GM19238 (cell line): Measurements from ENCODE around the gene RNASE1.
"Not testable (repeated sequence)": the region's sequence is repeated elsewhere in the genome, so short reads cannot be mapped to it uniquely, and the experiment has no call there.

Experiments
- DNase-seq: peaks from one replicate; pipeline ENCODE4 v3.0.0; 2011; ENCODE audit warnings: low spot score; ENCODE audit not compliant: insufficient read length

Gene RNASE1

DNA sequence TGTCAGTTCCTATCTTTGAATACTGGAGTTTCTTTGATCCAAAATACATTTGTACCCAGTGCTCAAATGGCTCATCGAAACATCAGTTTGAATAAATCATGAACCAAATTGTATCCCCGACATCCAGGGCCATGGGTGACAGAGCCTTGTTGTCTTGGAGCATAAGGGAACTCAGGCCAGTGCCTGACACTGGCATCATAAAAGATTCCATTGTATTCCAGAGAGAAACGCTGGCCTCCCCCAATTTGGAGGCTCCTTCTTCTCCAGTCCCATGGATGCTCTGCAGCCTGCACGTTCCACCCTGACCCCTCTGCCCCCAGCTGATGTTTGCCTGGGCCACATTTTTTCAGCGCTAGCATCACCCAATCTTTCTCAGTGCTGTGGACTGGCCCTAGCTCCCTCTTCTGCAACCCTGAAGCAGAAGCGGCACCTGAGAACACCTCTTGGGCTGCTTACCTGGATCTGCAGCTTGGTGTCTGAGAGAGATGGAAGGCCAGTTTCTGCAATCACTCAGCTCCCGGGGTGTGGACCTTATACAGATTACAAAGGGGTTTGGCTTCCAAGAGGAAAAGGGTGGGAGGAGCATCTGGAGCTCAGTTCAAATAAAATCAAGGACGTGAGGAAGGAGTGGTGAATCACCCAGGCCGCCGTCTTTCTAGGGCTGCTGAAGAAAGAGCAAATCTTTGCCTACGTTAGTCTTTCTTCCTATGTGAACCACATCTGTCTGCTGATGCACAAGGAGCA lies at the start of gene RNASE1:
Gene RNASE1, minus strand, starts transcription at position 504 of the 744 bp plus-strand sequence. CDS start 776 bp downstream, outside the sequence.
- DNase-seq = no peak

DNA sequence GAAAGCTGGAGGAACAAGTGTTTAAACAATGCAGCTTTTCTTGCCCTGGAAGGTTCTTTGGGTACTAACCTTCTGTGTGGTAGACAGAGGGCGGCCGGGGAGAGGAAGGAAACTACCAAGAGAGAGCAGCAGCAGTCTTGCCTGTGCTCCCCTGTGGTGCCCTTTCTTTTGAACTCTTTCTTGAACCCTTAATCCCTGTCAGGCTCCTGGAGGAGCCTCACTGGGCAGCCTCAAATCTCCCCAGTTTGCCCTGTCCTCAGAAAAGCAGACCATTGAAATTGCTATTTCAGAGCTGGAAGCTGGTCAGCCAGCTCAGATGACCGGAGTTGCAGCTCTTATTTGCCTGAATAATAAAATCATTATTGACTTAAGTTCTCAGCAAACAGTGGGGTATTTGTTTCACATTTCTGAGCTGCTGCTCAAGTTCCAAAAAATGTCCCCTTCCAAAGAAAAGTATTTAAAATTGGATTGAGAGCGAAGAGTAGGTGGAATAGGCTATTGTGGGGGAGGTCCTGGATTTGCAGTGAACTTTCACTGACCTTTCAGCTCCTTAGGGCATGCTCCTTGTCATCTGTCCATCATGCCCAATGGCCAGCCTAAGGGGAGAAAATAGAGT lies 46.4 kb upstream of the RNASE1 start:
- DNase-seq = no peak

GRCh38 chr14:20848316-20848954 lies 45.8 kb upstream of the RNASE1 start:
- no peak for DNase-seq

DNA sequence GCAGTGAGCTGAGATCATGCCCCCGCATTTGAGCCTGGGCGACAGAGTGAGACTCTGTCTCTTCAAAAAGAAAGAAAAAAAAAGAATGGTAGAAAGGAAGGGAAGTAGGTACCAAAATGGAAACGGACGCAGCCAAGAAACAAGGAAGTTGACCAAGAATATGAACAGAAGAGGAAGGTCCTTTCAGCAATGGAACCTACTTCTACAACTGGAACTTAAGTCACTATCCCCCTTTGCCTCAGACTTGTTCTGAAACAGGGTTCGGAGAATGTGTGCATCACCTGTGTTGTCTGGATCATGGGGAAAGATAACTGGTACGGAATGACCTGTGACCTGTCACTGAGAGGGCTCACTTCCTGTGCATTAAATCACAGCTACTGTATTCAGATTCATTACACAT lies 43.9 kb upstream of the RNASE1 start:
- DNase-seq = no peak

GRCh38 chr14:20841096-20841495 lies 38.5 kb upstream of the RNASE1 start:
- no peak for DNase-seq

DNA sequence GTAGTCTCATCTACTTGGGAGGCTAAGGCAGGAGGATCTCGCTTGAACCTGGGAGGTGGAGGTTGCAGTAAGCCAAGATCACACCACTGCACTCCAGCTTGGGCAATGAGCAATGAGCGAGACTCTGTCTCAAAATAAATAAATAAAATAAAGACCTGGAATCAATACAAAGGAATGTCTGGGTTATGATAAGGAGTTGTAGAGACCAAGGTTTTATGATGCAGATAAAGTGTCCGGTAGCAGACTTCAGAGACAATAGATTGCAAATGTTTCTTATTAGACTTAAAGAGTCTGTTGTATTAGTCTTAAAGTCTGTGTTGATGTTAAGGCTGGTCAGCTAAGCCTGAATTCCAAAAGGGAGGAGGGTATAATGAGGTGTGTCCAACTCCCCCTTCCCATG lies 35.2 kb upstream of the RNASE1 start:
- DNase-seq = no peak

DNA sequence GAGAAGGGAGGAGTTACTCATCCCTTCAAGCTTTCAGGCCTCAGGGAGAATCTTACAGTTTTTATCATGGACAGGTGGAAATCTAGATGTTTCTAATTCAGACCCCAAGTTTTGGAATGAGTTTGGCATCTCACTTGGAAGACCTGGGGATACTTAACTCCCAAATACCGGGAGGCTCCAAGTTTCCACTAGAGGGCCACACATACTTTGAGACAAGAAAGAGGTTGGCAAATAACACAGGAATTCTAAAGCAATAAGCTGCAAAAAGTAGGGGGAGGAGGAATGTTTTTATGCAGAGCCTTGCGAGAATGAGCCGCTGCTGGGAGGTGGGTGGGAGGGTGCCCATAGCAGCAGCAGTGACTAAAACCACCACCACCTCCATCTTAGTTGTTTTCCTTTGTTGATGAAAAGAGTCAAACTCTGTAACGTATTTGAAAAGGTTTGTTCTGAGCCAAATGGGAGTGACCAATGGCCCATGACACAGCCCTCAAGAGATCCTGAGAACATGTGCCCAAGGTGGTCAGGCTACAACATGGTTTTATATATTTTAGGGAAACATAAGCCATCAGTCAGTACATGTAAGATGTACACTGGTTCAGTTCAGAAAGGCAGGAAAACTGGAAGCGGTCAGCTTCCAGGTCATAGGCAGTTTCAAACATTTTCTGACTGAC lies 34.2 kb upstream of the RNASE1 start:
- DNase-seq = no peak

DNA sequence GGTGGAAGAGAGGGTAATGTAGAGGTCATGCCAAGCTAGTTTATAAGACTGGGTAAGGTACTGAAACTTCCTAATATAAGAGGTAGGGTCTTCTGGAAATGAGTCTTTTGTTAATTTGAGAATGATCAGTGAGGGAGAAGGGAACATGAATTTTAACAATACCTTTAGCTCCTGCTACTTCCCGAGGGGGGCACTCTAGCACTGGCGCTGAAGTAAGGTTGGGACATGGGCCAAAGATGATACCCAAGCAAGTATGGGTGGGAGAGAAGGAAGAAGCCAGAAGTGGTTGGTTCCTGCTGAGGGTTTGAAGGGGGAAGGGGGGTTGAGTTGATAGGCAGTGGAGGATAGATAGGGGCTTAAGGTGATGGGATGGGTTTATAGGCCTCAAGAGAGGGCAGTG lies 32.3 kb upstream of the RNASE1 start:
- no peak for DNase-seq

DNA sequence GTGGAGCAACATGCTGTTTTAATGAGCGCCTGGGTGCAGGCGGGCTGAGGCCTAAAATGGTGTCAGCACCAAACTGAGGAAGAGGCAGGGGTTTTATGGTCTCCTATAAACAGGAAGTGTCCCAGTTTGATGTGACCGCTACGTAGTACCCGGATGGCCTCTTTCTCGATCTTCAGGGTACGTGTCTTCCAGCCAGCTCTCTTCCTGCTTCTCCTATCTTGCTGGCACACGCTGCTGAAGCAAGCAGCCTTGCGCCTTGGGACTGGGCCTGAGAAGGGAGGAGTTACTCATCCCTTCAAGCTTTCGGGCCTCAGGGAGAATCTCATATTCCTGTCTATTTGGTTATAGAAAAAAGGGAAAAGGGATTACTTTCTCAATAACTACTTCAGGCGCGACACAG lies 28.2 kb upstream of the RNASE1 start:
- no peak for DNase-seq

- DNase-seq = not testable (repeated sequence)
These were observed 25.5 kb upstream of the RNASE1 start for GRCh38 chr14:20828024-20828694.

GRCh38 chr14:20827326-20827725 lies 24.7 kb upstream of the RNASE1 start:
- DNase-seq = no peak

- not testable (repeated sequence) for DNase-seq
These were observed 24.0 kb upstream of the RNASE1 start for GRCh38 chr14:20826666-20827065.

GRCh38 chr14:20823859-20824258 lies 21.2 kb upstream of the RNASE1 start:
- no peak for DNase-seq

- DNase-seq = not testable (repeated sequence)
These were observed 19.0 kb upstream of the RNASE1 start for GRCh38 chr14:20821521-20822108.

- no peak for DNase-seq
These were observed 17.6 kb upstream of the RNASE1 start for GRCh38 chr14:20820063-20820904.

DNA sequence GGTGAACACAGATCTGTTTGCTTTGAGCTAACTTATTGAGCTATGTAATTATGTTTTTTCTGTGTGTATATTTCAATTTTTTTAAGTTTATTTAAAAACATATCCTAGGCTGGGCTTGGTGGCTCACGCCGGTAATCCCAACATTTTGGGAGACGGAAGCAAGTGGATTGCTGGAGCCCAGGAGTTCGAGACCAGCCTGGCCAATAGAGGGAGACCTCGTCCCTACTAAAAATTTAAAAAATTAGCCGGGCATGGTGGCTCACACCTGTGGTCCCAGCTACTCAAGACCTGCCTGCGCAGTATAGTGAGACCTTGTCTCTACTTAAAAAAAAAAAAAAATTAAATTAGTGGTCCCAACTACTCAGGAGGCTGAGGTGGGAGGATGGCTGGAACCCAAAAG lies 16.2 kb upstream of the RNASE1 start:
- DNase-seq = no peak

DNA sequence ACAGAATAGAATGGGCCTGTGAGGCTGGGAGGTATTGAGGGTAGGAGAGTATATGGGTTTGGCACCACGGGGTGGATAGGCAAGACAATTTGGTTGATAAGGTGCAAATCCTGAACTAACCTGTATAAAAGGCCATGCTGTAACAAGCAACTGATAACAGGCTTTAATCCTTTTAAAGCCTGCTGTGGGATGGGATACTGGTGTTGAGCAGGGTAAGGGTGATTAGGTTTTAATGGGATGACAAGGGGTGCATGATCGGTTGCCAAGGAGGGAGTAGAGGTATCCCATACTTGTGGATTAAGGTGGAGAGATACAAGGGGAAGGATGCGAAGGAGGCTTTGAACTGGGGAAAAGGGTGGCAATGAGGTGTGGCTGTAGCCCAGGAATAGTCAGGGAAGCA lies 13.3 kb upstream of the RNASE1 start:
- DNase-seq = not testable (repeated sequence)

- no peak for DNase-seq
These were observed 9.6 kb upstream of the RNASE1 start for GRCh38 chr14:20811986-20812975.

- no peak for DNase-seq
These were observed 7.3 kb upstream of the RNASE1 start for GRCh38 chr14:20809917-20810316.
